HG03280 (cell line): ENCODE measurements around the gene SRPRB.

Experiments used
- ATAC-seq: cut with Tn5 transposase; IDR thresholded peaks from one replicate; pipeline ENCODE4 v1.9.1; 2021; ENCODE audit warnings: mild to moderate bottlenecking, moderate library complexity; ENCODE audit not compliant: unreplicated experiment

Gene SRPRB

DNA sequence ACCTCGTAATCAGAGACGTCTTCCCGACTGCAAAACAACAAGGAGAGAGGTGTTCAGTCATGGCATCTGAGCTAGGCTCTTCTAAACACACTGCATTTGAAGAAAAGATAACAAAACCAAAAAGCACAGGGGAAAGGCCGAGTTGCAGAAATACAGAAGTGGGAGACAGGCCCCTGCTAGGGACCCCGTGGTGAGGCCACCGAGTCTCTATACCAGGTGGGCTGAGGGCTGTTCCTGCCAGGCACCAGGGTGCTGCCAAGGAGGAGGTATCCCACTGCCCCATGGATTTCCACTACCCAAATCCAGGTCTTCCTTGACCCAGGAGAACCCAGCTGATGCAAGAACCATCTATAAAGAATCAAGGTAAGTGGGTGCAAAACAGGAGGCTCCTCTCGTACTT lies 59.0 kb downstream of the SRPRB start:
- no peak for ATAC-seq

DNA sequence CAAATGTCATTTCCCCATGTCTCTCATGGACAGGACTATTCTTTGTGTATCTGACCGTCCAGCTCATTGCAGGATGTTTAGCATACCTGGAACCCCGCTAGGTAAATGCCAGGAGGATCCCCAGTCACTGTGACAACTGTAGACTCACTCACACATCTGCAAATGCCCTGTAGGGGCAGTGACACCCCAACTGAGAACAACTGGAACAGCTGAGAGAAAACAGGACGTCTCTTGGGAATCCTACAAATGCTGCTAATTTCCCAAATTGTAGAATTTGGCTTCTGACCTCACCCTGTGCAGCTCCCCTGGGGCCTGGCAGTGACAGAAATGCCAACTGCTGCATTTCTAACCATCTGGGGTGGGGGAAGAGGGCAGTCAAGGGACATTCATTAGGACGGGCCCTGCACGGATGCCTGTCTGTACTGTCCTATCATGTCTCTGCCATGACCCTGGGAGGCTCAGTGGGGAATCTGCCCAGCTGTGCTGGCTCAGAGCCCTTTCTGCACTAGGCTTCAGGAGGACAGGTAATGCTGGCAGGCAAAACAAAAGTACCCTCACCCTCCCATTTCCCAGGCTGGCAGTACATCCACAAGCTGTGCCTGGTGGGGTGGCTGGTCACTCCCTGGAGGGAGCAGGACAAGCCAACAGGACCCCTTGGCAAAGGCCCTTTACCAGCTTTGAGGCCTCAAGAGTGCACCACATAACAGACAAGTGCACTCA lies 59.7 kb downstream of the SRPRB start:
- no peak for ATAC-seq

DNA sequence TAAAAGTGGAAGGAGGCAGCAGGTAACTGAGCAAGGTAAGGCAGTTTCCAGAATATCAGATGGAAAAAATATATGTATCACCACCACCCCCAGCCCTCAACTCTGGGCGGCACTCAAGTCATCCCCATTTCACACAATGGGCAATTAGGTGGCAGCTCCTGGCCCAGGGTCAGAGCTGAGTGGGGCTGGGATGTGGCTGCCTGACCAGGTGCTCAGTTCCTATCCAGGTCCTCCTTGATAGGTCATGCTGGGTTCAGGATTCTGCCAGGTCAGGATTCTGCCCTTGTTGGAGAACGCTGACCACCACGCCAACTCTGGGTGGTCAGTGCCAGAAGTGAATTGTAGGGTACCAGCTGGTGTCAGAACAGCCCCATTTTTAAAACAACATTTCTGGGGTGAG lies 60.5 kb downstream of the SRPRB start:
- no peak for ATAC-seq

DNA sequence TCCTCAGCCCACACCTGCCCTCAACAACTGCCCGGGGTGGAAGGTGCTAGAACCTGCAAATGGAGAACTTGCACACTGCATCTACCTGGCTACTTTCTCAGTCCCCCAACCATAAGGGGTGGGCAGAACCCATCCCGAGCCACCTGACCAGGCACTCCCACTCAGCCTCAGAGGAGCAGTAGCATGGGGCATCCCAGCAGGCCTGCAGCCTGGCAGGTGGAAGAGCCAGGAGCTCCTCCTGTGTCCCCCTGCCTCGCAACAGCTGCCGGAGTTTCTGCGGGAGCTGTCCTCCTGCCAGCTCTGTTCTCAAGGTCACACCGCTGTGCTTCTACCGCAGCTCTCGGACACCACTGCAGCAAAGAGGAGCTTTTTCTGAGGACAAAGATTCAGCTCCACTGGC lies 62.6 kb downstream of the SRPRB start:
- ATAC-seq: no peak

DNA sequence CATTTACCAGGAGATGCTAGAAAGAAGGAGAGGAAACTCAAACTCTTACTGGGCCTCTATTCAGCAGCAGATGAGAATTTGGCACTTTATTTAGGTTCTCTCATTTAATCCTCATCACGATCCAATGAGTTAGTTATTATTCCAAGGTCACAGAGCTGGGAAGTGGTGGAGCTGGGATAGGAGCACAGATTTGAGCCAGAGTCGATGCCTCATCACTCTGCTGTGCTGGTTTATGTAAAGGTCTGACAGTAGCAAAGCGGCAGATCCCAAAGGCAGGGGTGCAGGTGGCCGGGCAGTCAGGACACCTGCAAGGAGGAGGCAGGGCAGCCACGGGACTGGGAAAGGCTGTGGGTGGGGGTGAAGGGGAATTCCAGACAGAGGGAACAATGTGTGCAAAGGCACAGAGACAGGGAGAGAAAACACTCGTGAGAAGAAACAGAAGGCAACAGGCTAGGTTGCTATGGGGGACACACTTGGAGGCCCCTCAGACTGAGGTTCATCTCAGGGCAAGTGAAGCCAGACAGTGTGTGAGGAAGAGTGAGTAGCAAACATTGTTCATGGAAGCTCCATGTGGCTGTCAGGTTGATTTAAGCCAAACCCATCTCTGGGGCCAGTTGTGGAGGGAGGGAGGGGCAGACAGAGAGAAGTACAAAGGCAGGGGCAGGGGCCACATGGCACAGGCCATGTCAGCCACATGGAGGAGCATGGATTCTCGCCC lies 63.3 kb downstream of the SRPRB start:
- no peak for ATAC-seq

DNA sequence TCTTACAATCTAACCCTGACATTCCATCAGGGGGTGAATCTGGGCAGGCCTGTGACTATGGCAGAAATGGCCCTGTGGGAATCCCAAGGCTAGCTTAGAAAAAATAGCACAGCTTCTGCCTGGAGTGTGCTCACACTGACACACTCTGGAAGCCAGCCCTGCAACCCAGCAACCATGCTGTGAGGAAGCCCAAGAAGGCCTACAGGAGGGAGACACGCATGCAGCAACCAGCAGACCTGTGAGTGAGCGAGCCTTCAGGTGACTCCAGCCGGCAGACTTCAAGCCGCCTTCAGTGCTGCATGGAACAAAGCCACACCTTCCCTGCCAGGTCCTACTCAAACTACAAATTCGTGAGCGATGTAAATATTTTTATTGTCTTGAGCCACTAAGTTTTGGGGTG lies 64.0 kb downstream of the SRPRB start:
- no peak for ATAC-seq

DNA sequence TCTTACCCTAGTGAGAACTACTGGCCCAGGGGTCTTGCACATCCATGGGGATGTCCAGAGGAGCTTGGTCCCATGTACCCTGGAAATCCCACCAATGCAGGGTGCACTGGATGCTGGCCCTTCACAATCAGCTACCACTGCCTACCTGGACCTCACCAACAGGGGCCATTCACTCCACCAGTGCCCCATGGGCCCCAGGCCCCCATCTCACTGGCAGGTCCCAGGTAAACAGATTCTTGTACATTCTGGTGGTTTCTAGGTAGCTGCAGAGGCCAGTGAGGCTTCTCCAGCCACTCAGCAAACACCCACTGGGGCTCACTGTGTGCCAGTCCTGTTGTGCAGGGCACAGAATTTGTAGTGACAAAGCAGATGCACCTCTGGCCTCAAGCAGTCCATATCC lies 65.2 kb downstream of the SRPRB start:
- no peak for ATAC-seq
